ENCODE results near the gene SSU72.

Gene SSU72

DNA sequence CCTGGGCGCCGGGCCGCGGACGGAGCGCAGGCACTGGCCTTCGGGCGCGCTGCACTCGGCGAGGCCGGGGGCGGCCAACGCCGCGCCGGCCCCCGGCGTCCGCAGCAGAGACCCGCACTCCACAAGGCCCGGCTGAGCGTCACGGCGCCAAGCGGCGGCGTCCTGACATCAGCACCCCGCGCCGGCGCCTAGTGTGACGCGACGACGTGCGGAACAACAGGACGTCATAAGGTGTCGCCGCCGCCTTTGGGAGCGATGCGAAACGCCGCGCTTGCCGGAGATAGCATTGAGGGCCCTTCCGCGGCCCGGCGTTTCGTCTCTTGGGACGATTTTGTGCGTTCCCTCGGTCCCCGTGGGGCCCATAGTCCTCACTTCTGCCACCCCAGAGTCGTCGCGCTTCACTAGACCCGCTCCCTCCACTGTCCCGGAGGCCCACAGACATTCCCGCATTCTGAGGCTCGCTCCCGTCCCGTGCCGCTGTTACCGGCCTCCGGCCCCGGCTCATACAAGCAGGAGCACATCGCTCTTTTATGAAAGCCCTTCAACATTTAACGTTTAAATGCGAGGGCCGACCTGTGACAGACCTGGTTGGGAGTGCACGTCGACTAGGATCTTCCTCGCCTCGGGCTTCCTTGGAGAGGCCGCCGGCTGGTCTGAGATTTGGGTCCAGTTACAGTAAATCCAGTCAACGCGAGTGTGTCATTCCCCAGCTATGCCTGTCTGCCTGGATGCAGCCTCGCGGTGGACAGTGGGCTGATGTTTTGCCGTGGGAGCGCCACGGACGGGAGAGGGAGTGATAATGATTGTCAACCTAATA lies at the start of gene SSU72:
Gene SSU72 (minus strand): TSS at position 143 of the 817 bp plus-strand sequence. CDS start 306 bp downstream, outside the sequence.
- Histone ChIP-seq H3K9me3 (no peaks in the 10 kb centered on the region), H3K4me1 (peaks cover 32% of the 10 kb centered on the region), H3K27ac (peak within 1 kb of the TSS; percentile 100), H3K9ac (peak within 1 kb of the TSS; percentile 98), H4K20me1 (peaks cover 44% of the 10 kb centered on the region), H3K4me3 (peak within 1 kb of the TSS; percentile 98), H3K4me2 (peak within 1 kb of the TSS; percentile 87), H3K27me3 (peaks cover 30% of the 10 kb centered on the region), H3K36me3 (peaks cover 22% of the 10 kb centered on the region)
- no peak for TF ChIP-seq Cebpa-rat (IDR thresholded peaks at IDR 0.05)

GRCh38 chr1:1623631-1624442 lies 49.2 kb upstream of the SSU72 start:
- Histone ChIP-seq H3K4me1 (peaks cover 17% of the 10 kb centered on the region), H3K27ac (no peak overlapping the region), H3K4me3 (no peak overlapping the region), H3K4me2 (no peak overlapping the region), H3K9ac (no peak overlapping the region), H3K36me3 (peaks cover 11% of the 10 kb centered on the region; the same call in 1 of the 2 replicates), H3K9me3 (no peaks in the 10 kb centered on the region), H4K20me1 (peaks cover 59% of the 10 kb centered on the region), H3K27me3 (no peaks in the 10 kb centered on the region)
- TF ChIP-seq Cebpa-rat (IDR thresholded peaks at IDR 0.05), result no peak

DNA sequence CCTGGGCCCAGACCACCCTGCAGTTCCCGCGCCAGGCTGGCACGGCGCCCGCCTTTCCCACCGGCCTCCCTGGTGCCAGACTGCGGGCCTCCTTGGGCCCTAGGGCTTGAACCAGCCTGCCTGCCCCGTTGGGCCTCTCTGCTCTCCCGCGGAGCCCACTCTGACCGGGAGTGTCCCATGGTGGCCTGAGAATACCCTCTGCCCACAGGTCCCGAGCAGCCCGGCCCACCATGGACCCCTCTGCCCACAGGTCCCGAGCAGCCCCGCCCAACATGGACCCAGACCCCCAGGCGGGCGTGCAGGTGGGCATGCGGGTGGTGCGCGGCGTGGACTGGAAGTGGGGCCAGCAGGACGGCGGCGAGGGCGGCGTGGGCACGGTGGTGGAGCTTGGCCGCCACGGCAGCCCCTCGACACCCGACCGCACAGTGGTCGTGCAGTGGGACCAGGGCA lies 48.5 kb upstream of the SSU72 start:
- no peak overlapping the region for H3K27ac ChIP-seq
- H3K9me3 ChIP-seq, result no peaks in the 10 kb centered on the region
- H3K4me3 ChIP-seq, result no peak overlapping the region
- peaks cover 10% of the 10 kb centered on the region for H3K4me1 ChIP-seq
- no peak overlapping the region for H3K9ac ChIP-seq
- H4K20me1 ChIP-seq, result peaks cover 59% of the 10 kb centered on the region
- peaks cover 17% of the 10 kb centered on the region; the same call in 1 of the 2 replicates for H3K36me3 ChIP-seq
- TF ChIP-seq Cebpa-rat (IDR thresholded peaks at IDR 0.05), result no peak
- no peaks in the 10 kb centered on the region for H3K27me3 ChIP-seq
- no peak overlapping the region for H3K4me2 ChIP-seq

DNA sequence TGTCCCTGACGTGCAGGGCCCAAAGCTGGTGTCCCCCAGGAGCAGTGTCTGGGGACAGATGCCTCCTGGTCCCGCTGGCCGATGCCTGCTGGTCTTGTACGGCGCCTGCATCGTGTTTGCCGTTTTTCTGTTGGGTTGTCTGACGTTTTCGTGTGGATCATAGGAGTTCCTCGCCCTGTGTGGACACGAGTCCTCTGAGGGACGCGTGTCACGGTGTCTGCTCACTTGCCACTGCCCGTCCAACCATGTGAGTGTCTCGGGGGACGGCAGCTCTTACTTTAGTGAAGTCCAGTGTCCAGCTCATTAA lies 48.1 kb upstream of the SSU72 start:
- Histone ChIP-seq H3K4me3 (no peak overlapping the region), H3K4me1 (peaks cover 6% of the 10 kb centered on the region; the same call in 1 of the 2 replicates), H3K9me3 (no peaks in the 10 kb centered on the region), H3K36me3 (peaks cover 19% of the 10 kb centered on the region; the same call in 1 of the 2 replicates), H3K27me3 (no peaks in the 10 kb centered on the region), H3K4me2 (no peak overlapping the region), H4K20me1 (peaks cover 62% of the 10 kb centered on the region), H3K27ac (no peak overlapping the region), H3K9ac (no peak overlapping the region)
- TF ChIP-seq Cebpa-rat (IDR thresholded peaks at IDR 0.05), result no peak

GRCh38 chr1:1622010-1622787 lies 47.5 kb upstream of the SSU72 start:
- peaks cover 10% of the 10 kb centered on the region for H3K4me1 ChIP-seq
- TF ChIP-seq Cebpa-rat (IDR thresholded peaks at IDR 0.05), result no peak
- peaks cover 68% of the 10 kb centered on the region for H4K20me1 ChIP-seq

GRCh38 chr1:1621173-1622009 lies 46.7 kb upstream of the SSU72 start:
- Histone ChIP-seq H3K36me3 (peaks cover 23% of the 10 kb centered on the region; the same call in 1 of the 2 replicates), H3K9me3 (no peaks in the 10 kb centered on the region), H3K4me1 (peaks cover 18% of the 10 kb centered on the region), H3K27ac (no peak overlapping the region), H3K9ac (no peak overlapping the region), H3K4me3 (no peak overlapping the region), H3K4me2 (no peak overlapping the region), H3K27me3 (no peaks in the 10 kb centered on the region), H4K20me1 (peaks cover 76% of the 10 kb centered on the region)
- TF ChIP-seq Cebpa-rat (IDR thresholded peaks at IDR 0.05), result no peak

More at GRCh38 chr1:1622010-1622787, 47.5 kb upstream of the SSU72 start:
- H3K27me3 ChIP-seq, result no peaks in the 10 kb centered on the region
- H3K4me2 ChIP-seq, result no peak overlapping the region
- no peak overlapping the region for H3K4me3 ChIP-seq
- no peak overlapping the region for H3K9ac ChIP-seq
- no peaks in the 10 kb centered on the region for H3K9me3 ChIP-seq
- H3K27ac ChIP-seq, result no peak overlapping the region; the same call in 1 of the 2 replicates
- H3K36me3 ChIP-seq, result peaks cover 23% of the 10 kb centered on the region; the same call in 1 of the 2 replicates

- H3K4me2 ChIP-seq, result no peak overlapping the region; the same call in 1 of the 2 replicates
- no peak overlapping the region for H3K27ac ChIP-seq
- peaks cover 23% of the 10 kb centered on the region; the same call in 1 of the 2 replicates for H3K36me3 ChIP-seq
- H3K27me3 ChIP-seq, result no peaks in the 10 kb centered on the region
- H3K9me3 ChIP-seq, result no peaks in the 10 kb centered on the region
- H3K4me1 ChIP-seq, result peaks cover 21% of the 10 kb centered on the region
- H3K9ac ChIP-seq, result 0 out of 2 replicates have a peak overlapping the region, but pooled peaks have one; percentile 41
- no peak for TF ChIP-seq Cebpa-rat (IDR thresholded peaks at IDR 0.05)
- peaks cover 80% of the 10 kb centered on the region for H4K20me1 ChIP-seq
- H3K4me3 ChIP-seq, result no peak overlapping the region
Observed at GRCh38 chr1:1620433-1621139, 45.9 kb upstream of the SSU72 start.

DNA sequence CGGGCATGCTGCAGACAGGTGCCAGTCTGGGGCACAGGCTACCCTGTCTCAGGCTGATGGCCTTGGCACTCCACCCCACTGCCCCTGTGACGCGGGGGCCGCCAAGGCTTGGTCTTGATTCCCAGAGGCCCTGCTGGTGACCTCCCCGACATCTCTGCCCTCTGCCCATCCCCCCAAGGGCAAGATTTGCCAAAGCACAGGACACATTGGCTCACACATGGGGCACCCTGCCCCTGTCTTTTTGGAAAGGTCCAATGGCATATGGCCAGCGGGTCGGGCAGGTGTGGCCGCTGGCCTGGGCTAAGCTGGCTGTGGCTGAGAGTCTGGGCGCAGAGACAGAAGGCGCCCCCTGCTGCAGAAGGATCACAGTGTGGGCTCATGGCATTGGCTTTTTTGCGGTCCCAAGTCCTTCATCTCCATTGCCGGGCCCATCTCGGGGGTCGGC lies 45.3 kb upstream of the SSU72 start:
- Histone ChIP-seq H3K27ac (no peak overlapping the region), H3K4me2 (no peak overlapping the region), H3K9ac (no peak overlapping the region), H3K4me1 (peaks cover 21% of the 10 kb centered on the region), H3K36me3 (peaks cover 23% of the 10 kb centered on the region; the same call in 1 of the 2 replicates), H4K20me1 (peaks cover 80% of the 10 kb centered on the region), H3K9me3 (no peaks in the 10 kb centered on the region), H3K4me3 (no peak overlapping the region), H3K27me3 (no peaks in the 10 kb centered on the region)
- TF ChIP-seq Cebpa-rat (IDR thresholded peaks at IDR 0.05), result no peak

All from BLaER1 (cell line).